Activated CD8-positive, alpha-beta T cell treated with anti-CD3 and anti-CD28 coated beads, Interleukin-2, amount 10 ng/mL, durations not matched to agents 7 days and 5 days (primary cell): ENCODE data around the gene SV2C. TPM values are rescaled to one million over a fixed set of nuclear protein-coding genes. Genes with fewer than 3 reads are reported as not detected.
"Not testable (repeated sequence)": the region's sequence is repeated elsewhere in the genome, so short reads cannot be mapped to it uniquely, and the experiment has no call there.

ENCODE experiments used
- ATAC-seq: fragments of 150-1000 bp; cut with Tn5 transposase; one replicate; pipeline ENCODE4 v1.10.0; 2021; ENCODE audit warnings: moderate library complexity
- CTCF ChIA-PET: fragments of 350-600 bp; sonication (Branson Sonifier 250); formaldehyde crosslinking; loops from one replicate; lab custom pipeline; 2021; ENCODE audit warnings: antibody characterized with exemption; lab: Charles Lee
- POLR2A ChIA-PET: fragments of 350-600 bp; sonication (Branson Sonifier 250); formaldehyde crosslinking; loops from one replicate; lab custom pipeline; 2021; ENCODE audit warnings: antibody characterized with exemption; lab: Charles Lee
- DNase-seq: peaks from one replicate; pipeline ENCODE4 v3.0.0-alpha.2; 2020
- H3K27ac Mint-ChIP-seq: one replicate; pipeline ENCODE4 v1.8.0; 2021; ENCODE audit warnings: mild to moderate bottlenecking, mixed read lengths
- H3K27me3 Mint-ChIP-seq: one replicate; pipeline ENCODE4 v1.8.0; 2021; ENCODE audit warnings: low read depth, mixed read lengths
- H3K36me3 Mint-ChIP-seq: one replicate; pipeline ENCODE4 v1.8.0; 2021; ENCODE audit warnings: low read depth, mixed read lengths
- H3K4me1 Mint-ChIP-seq: one replicate; pipeline ENCODE4 v1.8.0; 2021; ENCODE audit warnings: low read depth, mixed read lengths
- H3K4me3 Mint-ChIP-seq: one replicate; pipeline ENCODE4 v1.8.0; 2021; ENCODE audit warnings: mild to moderate bottlenecking, mixed read lengths
- H3K9me3 Mint-ChIP-seq: one replicate; pipeline ENCODE4 v1.8.0; 2022; ENCODE audit warnings: mixed read lengths; ENCODE audit not compliant: insufficient read depth
- total RNA-seq, 2 experiments: library from RNA; stranded (reverse); gene quantifications; one replicate each; pipeline ENCODE4 v1.2.3, GENCODE V29; 2021

Gene SV2C
- total RNA-seq: under 1 TPM in 1 of 2 experiments, not detected in 1; 0.03 TPM

- POLR2A ChIA-PET: no interaction called here
- H3K9me3 Mint-ChIP-seq: no peaks in the 10 kb centered on the region
- H3K4me3 Mint-ChIP-seq: peak within 1 kb of the TSS; percentile 63
- peaks cover 27% of the 10 kb centered on the region for H3K4me1 Mint-ChIP-seq
- peaks cover 82% of the 10 kb centered on the region for H3K27me3 Mint-ChIP-seq
- no peak within 1 kb of the TSS for H3K27ac Mint-ChIP-seq
- CTCF ChIA-PET: interaction anchor here (1.2 kb wide), 1 partner anchor 15 kb away, joined by 3 read pairs; no protein-coding TSS in a partner anchor
- DNase-seq (peak; percentile 46), ATAC-seq (peak; percentile 69)
- no peaks in the 10 kb centered on the region for H3K36me3 Mint-ChIP-seq
Observed at GRCh38 chr5:76082772-76083554, at the start of gene SV2C. TSS of gene SV2C (plus strand) at chr5:76083383. CDS start at chr5:76131751, 48,368 bp downstream.

- ATAC-seq, POLR2A ChIA-PET, H3K4me1 Mint-ChIP-seq, H3K9me3 Mint-ChIP-seq, H3K36me3 Mint-ChIP-seq, H3K27ac Mint-ChIP-seq, CTCF ChIA-PET: not testable (repeated sequence)
- H3K27me3 Mint-ChIP-seq: peaks cover 19% of the 10 kb centered on the region
- peak overlapping the region; percentile 51 for H3K4me3 Mint-ChIP-seq
- peak; percentile 31 for DNase-seq
Observed at GRCh38 chr5:76037736-76038151, 45.4 kb upstream of the SV2C start.

GRCh38 chr5:76038212-76038611 is 45.0 kb upstream of the SV2C start:
- Mint-ChIP-seq H3K4me1 (peaks cover 8% of the 10 kb centered on the region), H3K36me3 (no peaks in the 10 kb centered on the region), H3K27ac (no peak overlapping the region), H3K27me3 (peaks cover 19% of the 10 kb centered on the region), H3K4me3 (peak overlapping the region; percentile 51), H3K9me3 (no peaks in the 10 kb centered on the region)
- ATAC-seq: no peak
- ChIA-PET POLR2A (no interaction called here), CTCF (interaction anchor here (0.6 kb wide), 1 partner anchor 33 kb away, joined by 3 read pairs; no protein-coding TSS in a partner anchor)
- no peak for DNase-seq

GRCh38 chr5:76040806-76041205 is 42.4 kb upstream of the SV2C start:
- Mint-ChIP-seq H3K9me3 (no peaks in the 10 kb centered on the region), H3K27me3 (peaks cover 14% of the 10 kb centered on the region), H3K36me3 (no peaks in the 10 kb centered on the region), H3K4me3 (no peak overlapping the region), H3K27ac (no peak overlapping the region), H3K4me1 (peaks cover 8% of the 10 kb centered on the region)
- ChIA-PET POLR2A (no interaction called here), CTCF (interaction anchor here (1.0 kb wide), 1 partner anchor 134 kb away, joined by 3 read pairs; no protein-coding TSS in a partner anchor)
- ATAC-seq (no peak), DNase-seq (no peak)

GRCh38 chr5:76041863-76042262 is 41.3 kb upstream of the SV2C start:
- Mint-ChIP-seq H3K27ac (no peak overlapping the region), H3K9me3 (no peaks in the 10 kb centered on the region), H3K4me3 (no peak overlapping the region), H3K36me3 (no peaks in the 10 kb centered on the region), H3K4me1 (peaks cover 8% of the 10 kb centered on the region), H3K27me3 (peaks cover 14% of the 10 kb centered on the region)
- ChIA-PET POLR2A (no interaction called here), CTCF (no interaction called here)
- no peak for ATAC-seq
- DNase-seq: no peak

GRCh38 chr5:76046741-76047140 is 36.4 kb upstream of the SV2C start:
- ChIA-PET POLR2A (no interaction called here), CTCF (no interaction called here)
- no peaks in the 10 kb centered on the region for H3K4me1 Mint-ChIP-seq
- H3K27ac Mint-ChIP-seq: no peak overlapping the region
- H3K4me3 Mint-ChIP-seq: no peak overlapping the region
- DNase-seq (no peak), ATAC-seq (no peak)
- H3K27me3 Mint-ChIP-seq: peaks cover 6% of the 10 kb centered on the region
- H3K9me3 Mint-ChIP-seq: no peaks in the 10 kb centered on the region
- no peaks in the 10 kb centered on the region for H3K36me3 Mint-ChIP-seq

GRCh38 chr5:76050134-76050533 is 33.0 kb upstream of the SV2C start:
- peaks cover 9% of the 10 kb centered on the region for H3K27me3 Mint-ChIP-seq
- ATAC-seq (no peak), DNase-seq (no peak)
- no peak overlapping the region for H3K4me3 Mint-ChIP-seq
- POLR2A ChIA-PET: no interaction called here
- no peak overlapping the region for H3K27ac Mint-ChIP-seq
- no peaks in the 10 kb centered on the region for H3K9me3 Mint-ChIP-seq
- no peaks in the 10 kb centered on the region for H3K36me3 Mint-ChIP-seq
- no peaks in the 10 kb centered on the region for H3K4me1 Mint-ChIP-seq
- CTCF ChIA-PET: no interaction called here

- DNase-seq: no peak
Observed at GRCh38 chr5:76062502-76063041, 20.6 kb upstream of the SV2C start.

GRCh38 chr5:76065258-76065657 is 17.9 kb upstream of the SV2C start:
- Mint-ChIP-seq H3K4me3 (no peak overlapping the region), H3K9me3 (no peaks in the 10 kb centered on the region), H3K4me1 (peaks cover 3% of the 10 kb centered on the region), H3K27me3 (peaks cover 20% of the 10 kb centered on the region), H3K27ac (no peak overlapping the region), H3K36me3 (no peaks in the 10 kb centered on the region)
- ATAC-seq (no peak), DNase-seq (no peak)
- POLR2A ChIA-PET: no interaction called here
- CTCF ChIA-PET: interaction anchor here (1.5 kb wide), 1 partner anchor 110 kb away, joined by 6 read pairs; no protein-coding TSS in a partner anchor

More at GRCh38 chr5:76062502-76063041, 20.6 kb upstream of the SV2C start:
- no peak overlapping the region for H3K4me3 Mint-ChIP-seq
- H3K9me3 Mint-ChIP-seq: no peaks in the 10 kb centered on the region
- no peak overlapping the region for H3K27ac Mint-ChIP-seq
- no peaks in the 10 kb centered on the region for H3K4me1 Mint-ChIP-seq
- no peaks in the 10 kb centered on the region for H3K36me3 Mint-ChIP-seq
- ATAC-seq: no peak
- POLR2A ChIA-PET: no interaction called here
- CTCF ChIA-PET: no interaction called here
- peaks cover 13% of the 10 kb centered on the region for H3K27me3 Mint-ChIP-seq

GRCh38 chr5:76069061-76069735 is 14.0 kb upstream of the SV2C start:
- ChIA-PET CTCF (no interaction called here), POLR2A (no interaction called here)
- peaks cover 26% of the 10 kb centered on the region for H3K27me3 Mint-ChIP-seq
- H3K36me3 Mint-ChIP-seq: no peaks in the 10 kb centered on the region
- no peaks in the 10 kb centered on the region for H3K9me3 Mint-ChIP-seq
- DNase-seq (no peak), ATAC-seq (no peak)
- H3K4me1 Mint-ChIP-seq: peaks cover 5% of the 10 kb centered on the region
- H3K27ac Mint-ChIP-seq: no peak overlapping the region
- no peak overlapping the region for H3K4me3 Mint-ChIP-seq

- CTCF ChIA-PET: interaction anchor here (0.7 to 2.4 kb wide), 4 partner anchors 101 to 469 kb away, joined by 3 to 22 read pairs (median 6); no protein-coding TSS in a partner anchor
- peak; percentile 53 for ATAC-seq
- peak; percentile 44 for DNase-seq
- H3K4me3 Mint-ChIP-seq: no peak overlapping the region
- H3K27me3 Mint-ChIP-seq: peaks cover 51% of the 10 kb centered on the region
- H3K36me3 Mint-ChIP-seq: no peaks in the 10 kb centered on the region
- no peak overlapping the region for H3K27ac Mint-ChIP-seq
- POLR2A ChIA-PET: no interaction called here
- H3K4me1 Mint-ChIP-seq: peaks cover 5% of the 10 kb centered on the region
- no peaks in the 10 kb centered on the region for H3K9me3 Mint-ChIP-seq
Observed at GRCh38 chr5:76074487-76075065, 8.6 kb upstream of the SV2C start.
